Measurements from ENCODE around the gene CENPM. TPM values are rescaled to one million over a fixed set of nuclear protein-coding genes. Genes with fewer than 3 reads are reported as not detected.

Gene CENPM
- total and polyA plus RNA-seq, 10 of the 15 experiments (the other 5 are each of a cell fraction or from before 2014, with no cell fraction given): 36.7 to 212 (median 74.7) TPM

GRCh38 chr22:41974691-41975290, 27.8 kb upstream of the CENPM start:
- no peak overlapping the region for H3K4me3 ChIP-seq
- no peak overlapping the region for H3K27ac ChIP-seq (ENCODE audit: control insufficient read depth, insufficient read depth)
- TF ChIP-seq ATF7 (IDR thresholded peaks at IDR 0.05; ENCODE audit: low read depth): peak; percentile 75
- TF ChIP-seq ZNF384 (IDR thresholded peaks at IDR 0.05; ENCODE audit: borderline replicate concordance, low read depth, low read length): peak; percentile 42; the same call in 1 of the 2 replicates
- TF ChIP-seq RUNX3 (IDR thresholded peaks at IDR 0.05; ENCODE audit: low read length): no peak
- no peak for TF ChIP-seq NFIC (IDR thresholded peaks at IDR 0.05; ENCODE audit: low read depth, low read length)
- peak; percentile 84 for TF ChIP-seq PKNOX1 (IDR thresholded peaks at IDR 0.05)
- no peaks in the 10 kb centered on the region for H3K9me3 ChIP-seq (replicated peaks; ENCODE audit: control insufficient read depth, insufficient read depth, low read length)
- 1% methylated on average over 10 of the region's 10 CpGs for WGBS (ENCODE audit: insufficient coverage, insufficient replicate concordance, low lambda C conversion rate, missing lambda C conversion rate)
- no peaks in the 10 kb centered on the region for H3K36me3 ChIP-seq (ENCODE audit: control insufficient read depth in 2 of 2, insufficient read depth in 2 of 2, low read length in 1 of 2)
- DNase-seq (ENCODE audit: low read depth, low spot score) (no peak), FAIRE-seq (no peak), ATAC-seq (peak; percentile 43)
- in situ Hi-C loops (cut with MboI) (no loop called here), intact Hi-C loops (cut with micrococcal nuclease; ENCODE audit: unreplicated experiment) (no loop called here)
- no peaks in the 10 kb centered on the region for H4K20me1 ChIP-seq (ENCODE audit: control insufficient read depth, insufficient read depth)
- SMC1A ChIA-PET (ENCODE audit: uncharacterized antibody, unreplicated experiment): no interaction called here
- POLR2A ChIA-PET: interaction anchor here (0.6 kb wide), 2 partner anchors 73 to 115 kb away, joined by 3 read pairs; no protein-coding TSS in a partner anchor
- BruUV-seq (replicated peaks): no TSS peak
- H2AFZ ChIP-seq (ENCODE audit: control insufficient read depth, low read depth, low read length): no peak overlapping the region
- CTCF ChIA-PET: interaction anchor here (0.6 kb wide), 1 partner anchor 244 kb away, joined by 3 read pairs; no protein-coding TSS in a partner anchor
- H3K79me2 ChIP-seq (ENCODE audit: control insufficient read depth, insufficient read depth, low read length): no peaks in the 10 kb centered on the region
- peaks cover 7% of the 10 kb centered on the region for H3K4me1 ChIP-seq (ENCODE audit: control insufficient read depth, insufficient read depth, low read length)
- H3K27me3 ChIP-seq (replicated peaks in 1 of 2; ENCODE audit: control insufficient read depth in 2 of 2, insufficient read depth in 2 of 2, low read length in 1 of 2): peaks cover 5 to 12% of the 10 kb centered on the region in 2 experiments
- H3K4me2 ChIP-seq (ENCODE audit: control insufficient read depth, insufficient read depth): no peak overlapping the region
- RAD21 ChIA-PET (ENCODE audit: unreplicated experiment): no interaction called here
- H3K9ac ChIP-seq (ENCODE audit: control insufficient read depth, insufficient read depth, low read length): no peak overlapping the region

- intact Hi-C loops (cut with micrococcal nuclease; ENCODE audit: unreplicated experiment): no loop called here
- no TSS peak for BruUV-seq (replicated peaks)
- no peaks in the 10 kb centered on the region for H3K79me2 ChIP-seq (ENCODE audit: control insufficient read depth, insufficient read depth, low read length)
- WGBS (ENCODE audit: insufficient coverage, insufficient replicate concordance, low lambda C conversion rate, missing lambda C conversion rate): 51% methylated on average over 11 of the region's 11 CpGs
- RAD21 ChIA-PET (ENCODE audit: unreplicated experiment): no interaction called here
- POLR2A ChIA-PET: interaction anchor here (0.5 to 0.8 kb wide), 2 partner anchors 9 to 465 kb away, joined by 3 to 4 read pairs; no protein-coding TSS in a partner anchor
- DNase-seq (ENCODE audit: low read depth, low spot score): no peak
- no peak overlapping the region for H2AFZ ChIP-seq (ENCODE audit: control insufficient read depth, low read depth, low read length)
- in situ Hi-C loops (cut with MboI): no loop called here
- FAIRE-seq: no peak
- H3K27me3 ChIP-seq (replicated peaks in 1 of 2; ENCODE audit: control insufficient read depth in 2 of 2, insufficient read depth in 2 of 2, low read length in 1 of 2): peaks cover 2 to 12% of the 10 kb centered on the region in 2 experiments; a peak in 3 of 4 replicates
- no peak overlapping the region for H3K9ac ChIP-seq (ENCODE audit: control insufficient read depth, insufficient read depth, low read length)
- no peak overlapping the region for H3K27ac ChIP-seq (ENCODE audit: control insufficient read depth, insufficient read depth)
- no peak for ATAC-seq
- no peaks in the 10 kb centered on the region for H3K9me3 ChIP-seq (replicated peaks; ENCODE audit: control insufficient read depth, insufficient read depth, low read length)
- no peaks in the 10 kb centered on the region for H4K20me1 ChIP-seq (ENCODE audit: control insufficient read depth, insufficient read depth)
- SMC1A ChIA-PET (ENCODE audit: uncharacterized antibody, unreplicated experiment): no interaction called here
- no peaks in the 10 kb centered on the region; the same call in 1 of the 2 replicates for H3K4me1 ChIP-seq (ENCODE audit: control insufficient read depth, insufficient read depth, low read length)
- CTCF ChIA-PET: interaction anchor here (1.7 kb wide), 1 partner anchor 9 kb away, joined by 3 read pairs; no protein-coding TSS in a partner anchor
- no peak overlapping the region for H3K4me2 ChIP-seq (ENCODE audit: control insufficient read depth, insufficient read depth)
- H3K4me3 ChIP-seq: no peak overlapping the region
- H3K36me3 ChIP-seq (ENCODE audit: control insufficient read depth in 2 of 2, insufficient read depth in 2 of 2, low read length in 1 of 2): no peaks in the 10 kb centered on the region
- TF ChIP-seq ZBTB11 (CRISPR knock-in tag; IDR thresholded peaks at IDR 0.05): no peak
- no peak for TF ChIP-seq SMC3 (IDR thresholded peaks at IDR 0.05; ENCODE audit: borderline replicate concordance, low read length)
- TF ChIP-seq CREM (IDR thresholded peaks at IDR 0.05; ENCODE audit: low read depth): no peak
- no peak for TF ChIP-seq EP300 (IDR thresholded peaks at IDR 0.05; ENCODE audit: borderline replicate concordance in 1 of 2, control insufficient read depth in 1 of 2, low read depth in 2 of 2, low read length in 2 of 2)
- TF ChIP-seq RAD51 (IDR thresholded peaks at IDR 0.05): no peak
- TF ChIP-seq ZSCAN29 (IDR thresholded peaks at IDR 0.05): no peak
- no peak for TF ChIP-seq NFYB (IDR thresholded peaks at IDR 0.05; ENCODE audit: insufficient read depth, low read depth, low read length)
- no peak for TF ChIP-seq ZNF274 (IDR thresholded peaks at IDR 0.05; ENCODE audit: insufficient read depth, insufficient read length)
- no peak for TF ChIP-seq BMI1 (IDR thresholded peaks at IDR 0.05; ENCODE audit: borderline replicate concordance)
Observed at GRCh38 chr22:41971431-41971830, 24.5 kb upstream of the CENPM start.

Measured in GM12878 (cell line).